Endothelial cell of umbilical vein (primary cell): Measurements from ENCODE around the gene C12orf60. TPM values are rescaled to one million over a fixed set of nuclear protein-coding genes. Genes with fewer than 3 reads are reported as not detected.

ENCODE experiments used
- BruUV-seq: library from RNA; stranded (reverse); fragments of 400-500 nt; replicated peaks from 2 replicates; lab custom pipeline; 2021; lab: Mats Ljungman, UMichigan
- CTCF ChIA-PET: fragments of 300-600, 350-600 bp; sonication (Branson Sonifier 250); formaldehyde crosslinking; loops from one replicate; lab custom pipeline; 2021; ENCODE audit warnings: antibody characterized with exemption, inconsistent platforms; lab: Charles Lee
- POLR2A ChIA-PET: fragments of 300-600, 350-600 bp; sonication (Branson Sonifier 250); formaldehyde crosslinking; loops from one replicate; lab custom pipeline; 2021; ENCODE audit warnings: antibody characterized with exemption, inconsistent platforms; lab: Charles Lee
- DNase-seq: peaks from one replicate; pipeline ENCODE4 v3.0.0-alpha.2; 2011; ENCODE audit warnings: low read depth, low spot score
- FAIRE-seq: peaks from 2 replicates; lab custom pipeline; 2011; peaks lifted over from hg19 to GRCh38; lab: Jason Lieb, UNC
- H2AFZ ChIP-seq: 2 replicates; pipeline ENCODE4 v1.6.0; 2012; ENCODE audit warnings: low read depth, low read length, control low read depth, inconsistent platforms
- H3K27ac ChIP-seq: 2 replicates; pipeline ENCODE4 v1.5.1; 2011; ENCODE audit warnings: low read depth, mild to moderate bottlenecking, control low read depth, low read length, moderate library complexity; ENCODE audit not compliant: insufficient read depth
- H3K27me3 ChIP-seq, 2 experiments: 2 replicates each; pipeline versions ENCODE4 v1.6.0 to v1.6.1; 2011; ENCODE audit warnings: low read length in 2 of 2, mixed read lengths in 1 of 2; ENCODE audit not compliant: control insufficient read depth in 2 of 2, insufficient read depth in 2 of 2
- H3K36me3 ChIP-seq, 2 experiments: 2 replicates in 1 of 2; 3 replicates in 1 of 2; pipeline ENCODE4 v1.5.1; 2011; ENCODE audit warnings: low read length in 2 of 2, mild to moderate bottlenecking in 1 of 2, moderate library complexity in 1 of 2; ENCODE audit not compliant: control insufficient read depth in 2 of 2, insufficient read depth in 2 of 2; ENCODE audit errors: extremely low read depth in 1 of 2
- H3K4me1 ChIP-seq: 3 replicates; pipeline ENCODE4 v1.5.1; 2011; ENCODE audit warnings: mild to moderate bottlenecking, low read length; ENCODE audit not compliant: control insufficient read depth, insufficient read depth; ENCODE audit errors: extremely low read depth
- H3K4me2 ChIP-seq: 2 replicates; pipeline ENCODE4 v1.6.1; 2011; ENCODE audit warnings: low read length, control low read depth, mixed read lengths; ENCODE audit not compliant: insufficient read depth
- H3K4me3 ChIP-seq, 3 experiments: fragments of 200-600 bp in 1 of 3; sonication (generic), shearing (Covaris generic) in 1 of 3; replicated peaks in 1 of 3; 2 replicates each; pipeline ENCODE4 v1.5.1; 2011 to 2016; ENCODE audit warnings: control low read depth in 3 of 3, low read length in 3 of 3, mild to moderate bottlenecking in 2 of 3, inconsistent platforms in 1 of 3, low read depth in 1 of 3, moderate library complexity in 1 of 3; ENCODE audit not compliant: insufficient read depth in 1 of 3
- H3K79me2 ChIP-seq: 2 replicates; pipeline ENCODE4 v1.6.0; 2012; ENCODE audit warnings: low read length, inconsistent platforms; ENCODE audit not compliant: control insufficient read depth, insufficient read depth
- H3K9ac ChIP-seq: replicated peaks from 2 replicates; pipeline ENCODE3; 2011; ENCODE audit warnings: low read length, control low read depth; ENCODE audit not compliant: insufficient read depth; ENCODE audit errors: extremely low read depth
- H3K9me1 ChIP-seq: replicated peaks from 3 replicates; pipeline ENCODE4 v1.6.0; 2011; ENCODE audit warnings: mild to moderate bottlenecking, low read length; ENCODE audit not compliant: control insufficient read depth, insufficient read depth; ENCODE audit errors: extremely low read depth
- H3K9me3 ChIP-seq: replicated peaks from 2 replicates; pipeline ENCODE4 v1.5.1; 2012; ENCODE audit warnings: low read length, inconsistent platforms; ENCODE audit not compliant: control insufficient read depth, insufficient read depth
- H4K20me1 ChIP-seq: replicated peaks from 2 replicates; pipeline ENCODE3; 2011; ENCODE audit warnings: mild to moderate bottlenecking, low read length; ENCODE audit not compliant: control insufficient read depth, insufficient read depth; ENCODE audit errors: extremely low read depth
- GATA2 ChIP-seq: IDR thresholded peaks from 2 replicates; pipeline ENCODE4 v1.7.0; 2011; ENCODE audit warnings: low read depth, mild to moderate bottlenecking, moderate library complexity, mixed read lengths, low read length; ENCODE audit not compliant: insufficient read length, insufficient read depth
- JUN ChIP-seq: IDR thresholded peaks from 2 replicates; pipeline ENCODE4 v1.6.1; 2011; ENCODE audit warnings: borderline replicate concordance, low read depth; ENCODE audit not compliant: insufficient read length, insufficient read depth
- POLR2A ChIP-seq: IDR thresholded peaks from 2 replicates; pipeline ENCODE4 v1.6.1; 2012; ENCODE audit warnings: low read depth, mild to moderate bottlenecking, control low read depth, low read length
- dilution Hi-C: fragments of 300-500 bp; cut with MboI; formaldehyde crosslinking; loops from one replicate; pipeline ENCODE4 v1.15.0; 2019; ENCODE audit warnings: low sequenced_read_pairs; ENCODE audit not compliant: extremely low pct_ligation_motif_present
- intact Hi-C: fragments of 100-400 bp; cut with micrococcal nuclease; formaldehyde crosslinking; loops from one replicate; pipeline ENCODE4 v1.10.0; 2022
- polyA plus RNA-seq, 4 experiments: library from polyadenylated mRNA; depleted of rRNA in 3 of 4; stranded (reverse) in 3 of 4; unstranded in 1 of 4; fragments of >200 nt; gene quantifications; 2 replicates each; pipeline versions ENCODE4 v1.2.1 to v1.2.3, GENCODE V29; 2011 to 2012; ENCODE audit warnings: missing spikeins in 1 of 4
- total RNA-seq: library from RNA; stranded (reverse); gene quantifications from 2 replicates; pipeline ENCODE4 v1.2.3, GENCODE V29; 2021
- TF ChIP-seq, protein P1 (sequence below), 2 donors: IDR thresholded peaks; 1 replicate in 1 of 2; 2 replicates in 1 of 2; pipeline ENCODE4 v1.5.1; 2011; ENCODE audit warnings: low read length in 2 of 2, mild to moderate bottlenecking in 2 of 2, moderate library complexity in 2 of 2, control low read depth in 1 of 2, inconsistent platforms in 1 of 2, low read depth in 1 of 2; ENCODE audit not compliant: insufficient read depth in 1 of 2; ENCODE audit errors: extremely low read depth in 1 of 2

C12orf60 gene
- total and polyA plus RNA-seq, 2 donors (not counting 3 experiments of a cell fraction or from before 2014, with no cell fraction given): 0.52 to 1.3 TPM

DNA sequence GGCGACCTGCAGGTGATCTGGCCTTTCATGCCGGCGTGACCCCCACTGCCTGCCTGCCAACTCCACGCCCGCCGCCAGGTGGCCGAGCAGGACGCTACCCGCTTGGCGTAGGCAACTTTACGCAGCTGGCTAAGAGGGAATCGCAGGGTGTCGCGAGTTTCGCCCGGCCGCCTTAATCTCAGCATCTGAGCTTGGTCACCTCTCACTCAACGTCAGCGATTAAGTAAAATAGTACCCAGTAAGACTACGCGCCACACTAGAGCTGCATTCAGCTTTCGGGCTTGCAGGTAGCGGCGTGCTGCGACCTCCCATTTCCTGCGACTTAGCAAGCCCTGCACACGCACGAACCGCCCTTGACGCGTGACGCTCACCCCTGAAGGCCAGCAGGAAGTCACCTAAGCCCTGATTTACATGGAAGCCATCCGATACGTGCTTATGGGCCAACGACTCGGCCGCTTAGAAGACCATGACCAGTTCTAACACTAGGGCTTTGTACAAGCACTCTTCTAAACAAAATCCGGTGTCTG lies 33.4 kb upstream of the C12orf60 start:
- no peaks in the 10 kb centered on the region for H4K20me1 ChIP-seq
- dilution Hi-C loops (no loop called here), intact Hi-C loops (loop anchor here (1.0 to 5.0 kb wide), 7 partner anchors 75 to 1112 kb away; partner anchors contain the start of genes ATF7IP, MGP and STRAP)
- BruUV-seq: no TSS peak
- H3K9me1 ChIP-seq: no peaks in the 10 kb centered on the region
- no peaks in the 10 kb centered on the region for H3K9me3 ChIP-seq
- H3K27me3 ChIP-seq: no peaks in the 10 kb centered on the region
- peaks cover 7% of the 10 kb centered on the region for H3K4me1 ChIP-seq
- ChIA-PET POLR2A (interaction anchor here (0.7 to 2.0 kb wide), 4 partner anchors 9 to 35 kb away, joined by 3 to 12 read pairs (median 4); partner anchors contain the start of genes C12orf60 and WBP11), CTCF (interaction anchor here (0.7 to 3.3 kb wide), 12 partner anchors 12 to 532 kb away, joined by 3 to 22 read pairs (median 5); partner anchors contain the start of genes C12orf60, RERG and WBP11)
- FAIRE-seq (peak; percentile 65), DNase-seq (peak; percentile 77)
- H3K27ac ChIP-seq: peak overlapping the region; percentile 91
- TF ChIP-seq, protein P1, sequence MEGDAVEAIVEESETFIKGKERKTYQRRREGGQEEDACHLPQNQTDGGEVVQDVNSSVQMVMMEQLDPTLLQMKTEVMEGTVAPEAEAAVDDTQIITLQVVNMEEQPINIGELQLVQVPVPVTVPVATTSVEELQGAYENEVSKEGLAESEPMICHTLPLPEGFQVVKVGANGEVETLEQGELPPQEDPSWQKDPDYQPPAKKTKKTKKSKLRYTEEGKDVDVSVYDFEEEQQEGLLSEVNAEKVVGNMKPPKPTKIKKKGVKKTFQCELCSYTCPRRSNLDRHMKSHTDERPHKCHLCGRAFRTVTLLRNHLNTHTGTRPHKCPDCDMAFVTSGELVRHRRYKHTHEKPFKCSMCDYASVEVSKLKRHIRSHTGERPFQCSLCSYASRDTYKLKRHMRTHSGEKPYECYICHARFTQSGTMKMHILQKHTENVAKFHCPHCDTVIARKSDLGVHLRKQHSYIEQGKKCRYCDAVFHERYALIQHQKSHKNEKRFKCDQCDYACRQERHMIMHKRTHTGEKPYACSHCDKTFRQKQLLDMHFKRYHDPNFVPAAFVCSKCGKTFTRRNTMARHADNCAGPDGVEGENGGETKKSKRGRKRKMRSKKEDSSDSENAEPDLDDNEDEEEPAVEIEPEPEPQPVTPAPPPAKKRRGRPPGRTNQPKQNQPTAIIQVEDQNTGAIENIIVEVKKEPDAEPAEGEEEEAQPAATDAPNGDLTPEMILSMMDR (IDR thresholded peaks at IDR 0.05; ENCODE audit: extremely low read depth in 1 of 2, insufficient read depth in 1 of 2, low read depth in 1 of 2, low read length in 2 of 2): peak; percentile 73 to 87
- TF ChIP-seq JUN (no peak), POLR2A (peak; percentile 25), GATA2 (no peak)
- H3K9ac ChIP-seq: peak overlapping the region; percentile 73
- H3K79me2 ChIP-seq: peaks cover 7% of the 10 kb centered on the region
- peak overlapping the region; percentile 52 for H2AFZ ChIP-seq
- peak overlapping the region; percentile 59 for H3K4me2 ChIP-seq
- H3K36me3 ChIP-seq: no peaks in the 10 kb centered on the region
- peak overlapping the region; percentile 22 to 82 (median 70) for H3K4me3 ChIP-seq
